RWPE1 (cell line): ENCODE measurements around the gene OR8A1.
"Not testable (repeated sequence)": the region's sequence is repeated elsewhere in the genome, so short reads cannot be mapped to it uniquely, and the experiment has no call there.

ENCODE experiments used
- CTCF ChIA-PET: fragments of 350-600 bp; sonication (Branson Sonifier 250); formaldehyde crosslinking; extraction: SDS; loops from one replicate; lab custom pipeline; 2021; lab: Yijun Ruan, JAX
- POLR2A ChIA-PET: fragments of 400-600 bp; formaldehyde crosslinking; extraction: SDS; loops from one replicate; lab custom pipeline; 2020; ENCODE audit warnings: antibody characterized with exemption; ENCODE audit not compliant: low non-redundant PET; lab: Yijun Ruan, JAX
- DNase-seq: peaks from one replicate; pipeline ENCODE4 v3.0.0; 2012; ENCODE audit warnings: low spot score
- H3K27ac ChIP-seq: fragments of 450-650 bp; 2 replicates; pipeline ENCODE4 v1.5.1; 2017
- TF ChIP-seq, protein P1 (sequence below): fragments of 450-650 bp; conservative IDR thresholded peaks from 2 replicates; pipeline ENCODE4 v1.5.1; 2017; ENCODE audit warnings: low read depth, mild to moderate bottlenecking

Gene OR8A1

DNA sequence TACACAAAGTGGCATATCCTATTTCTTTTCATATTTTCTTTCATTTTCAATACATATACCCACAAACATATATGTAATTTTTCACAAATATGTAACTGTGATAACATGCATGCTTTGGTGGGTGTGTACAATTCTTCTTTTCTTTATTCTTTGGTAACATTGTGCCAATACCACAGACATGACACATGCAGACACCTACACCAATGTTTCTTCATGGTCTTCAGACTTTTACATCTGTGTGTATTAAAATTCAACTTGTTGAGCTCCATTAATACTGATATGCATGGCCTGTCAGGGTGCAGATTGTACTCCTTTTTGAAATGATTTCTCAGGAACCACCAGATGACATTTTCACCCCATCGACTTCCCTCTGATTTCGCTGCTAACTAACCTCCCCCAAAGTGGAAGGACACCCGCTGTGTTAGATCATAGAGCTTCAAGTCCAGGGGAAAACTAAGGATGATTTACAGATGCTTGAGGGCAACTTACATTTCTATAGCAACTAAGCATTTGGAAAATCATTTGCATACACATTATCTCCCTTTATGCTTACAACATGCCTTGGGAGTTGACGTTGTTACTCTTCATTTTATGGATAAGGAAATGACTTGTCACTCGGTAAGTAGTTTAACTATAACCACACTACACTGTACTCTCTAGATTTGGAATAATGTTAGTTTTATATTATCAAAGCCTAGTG, 31.0 kb downstream of the OR8A1 start:
- DNase-seq, result no peak
- TF ChIP-seq, protein P1, sequence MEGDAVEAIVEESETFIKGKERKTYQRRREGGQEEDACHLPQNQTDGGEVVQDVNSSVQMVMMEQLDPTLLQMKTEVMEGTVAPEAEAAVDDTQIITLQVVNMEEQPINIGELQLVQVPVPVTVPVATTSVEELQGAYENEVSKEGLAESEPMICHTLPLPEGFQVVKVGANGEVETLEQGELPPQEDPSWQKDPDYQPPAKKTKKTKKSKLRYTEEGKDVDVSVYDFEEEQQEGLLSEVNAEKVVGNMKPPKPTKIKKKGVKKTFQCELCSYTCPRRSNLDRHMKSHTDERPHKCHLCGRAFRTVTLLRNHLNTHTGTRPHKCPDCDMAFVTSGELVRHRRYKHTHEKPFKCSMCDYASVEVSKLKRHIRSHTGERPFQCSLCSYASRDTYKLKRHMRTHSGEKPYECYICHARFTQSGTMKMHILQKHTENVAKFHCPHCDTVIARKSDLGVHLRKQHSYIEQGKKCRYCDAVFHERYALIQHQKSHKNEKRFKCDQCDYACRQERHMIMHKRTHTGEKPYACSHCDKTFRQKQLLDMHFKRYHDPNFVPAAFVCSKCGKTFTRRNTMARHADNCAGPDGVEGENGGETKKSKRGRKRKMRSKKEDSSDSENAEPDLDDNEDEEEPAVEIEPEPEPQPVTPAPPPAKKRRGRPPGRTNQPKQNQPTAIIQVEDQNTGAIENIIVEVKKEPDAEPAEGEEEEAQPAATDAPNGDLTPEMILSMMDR, result no peak
- POLR2A ChIA-PET, result no interaction called here
- H3K27ac ChIP-seq, result no peak overlapping the region
- CTCF ChIA-PET, result no interaction called here

DNA sequence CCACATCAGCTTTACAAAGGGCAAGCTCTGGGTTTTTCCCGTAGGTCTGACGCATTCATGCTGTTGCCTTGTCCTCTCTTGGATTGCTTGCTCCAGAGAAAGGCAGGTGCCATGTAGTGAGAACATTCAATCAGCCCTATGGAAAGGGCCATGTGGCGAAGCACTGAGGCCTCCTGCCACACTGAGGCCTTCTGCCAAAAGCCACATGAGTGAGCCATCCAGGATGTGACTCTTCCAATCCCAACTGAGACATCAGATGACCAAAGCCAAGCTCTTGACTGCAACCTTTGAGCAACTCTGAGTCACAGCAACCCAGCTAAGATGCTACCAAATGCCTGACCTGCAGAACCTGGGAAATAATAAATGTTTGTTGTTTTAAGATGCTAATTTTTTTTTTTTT, 32.4 kb downstream of the OR8A1 start:
- DNase-seq, result no peak

GRCh38 chr11:124602723-124603122, 32.9 kb downstream of the OR8A1 start:
- POLR2A ChIA-PET, DNase-seq, CTCF ChIA-PET, H3K27ac ChIP-seq: not testable (repeated sequence)

More for the DNA sequence above, 32.4 kb downstream of the OR8A1 start:
- ChIA-PET POLR2A (no interaction called here), CTCF (interaction anchor here (0.6 kb wide), 1 partner anchor 18 kb away, joined by 5 read pairs; no protein-coding TSS in a partner anchor)
- no peak overlapping the region for H3K27ac ChIP-seq
- TF ChIP-seq, protein P1, result no peak

DNA sequence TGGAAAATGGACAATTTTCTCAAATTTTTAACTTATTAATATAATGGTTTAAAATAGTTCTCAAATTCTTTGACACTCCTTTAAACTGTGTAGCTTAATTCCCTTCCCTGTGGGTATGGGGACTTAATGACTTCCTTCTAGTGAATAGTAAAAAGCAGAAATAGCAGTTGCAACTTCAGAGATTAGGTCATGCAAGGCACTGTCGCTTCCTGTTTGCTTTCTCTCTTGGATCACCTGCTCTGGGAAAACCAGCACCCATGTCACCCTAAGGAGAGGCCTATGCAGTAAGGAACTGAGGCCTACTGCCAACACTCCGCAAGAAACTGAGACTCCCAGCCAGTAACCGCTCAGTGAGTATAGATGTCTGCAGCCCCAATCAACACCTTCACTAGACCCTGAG, 35.9 kb downstream of the OR8A1 start:
- no peak for DNase-seq
- ChIA-PET CTCF (no interaction called here), POLR2A (no interaction called here)
- TF ChIP-seq, protein P1, result no peak
- H3K27ac ChIP-seq, result no peak overlapping the region

- ChIA-PET CTCF (no interaction called here), POLR2A (no interaction called here)
- TF ChIP-seq, protein P1, result no peak
- no peak for DNase-seq
- H3K27ac ChIP-seq, result no peak overlapping the region
Observed at GRCh38 chr11:124608147-124608546, 38.4 kb downstream of the OR8A1 start.

- CTCF ChIA-PET, result interaction anchor here (1.4 kb wide), 1 partner anchor 25 kb away, joined by 3 read pairs; no protein-coding TSS in a partner anchor
- no peak overlapping the region for H3K27ac ChIP-seq
- TF ChIP-seq, protein P1, result no peak
- POLR2A ChIA-PET, result interaction anchor here (0.6 kb wide), 2 partner anchors 24 to 367 kb away, joined by 5 to 6 read pairs; no protein-coding TSS in a partner anchor
- DNase-seq, result no peak
Observed at GRCh38 chr11:124610295-124610694, 40.5 kb downstream of the OR8A1 start.

DNA sequence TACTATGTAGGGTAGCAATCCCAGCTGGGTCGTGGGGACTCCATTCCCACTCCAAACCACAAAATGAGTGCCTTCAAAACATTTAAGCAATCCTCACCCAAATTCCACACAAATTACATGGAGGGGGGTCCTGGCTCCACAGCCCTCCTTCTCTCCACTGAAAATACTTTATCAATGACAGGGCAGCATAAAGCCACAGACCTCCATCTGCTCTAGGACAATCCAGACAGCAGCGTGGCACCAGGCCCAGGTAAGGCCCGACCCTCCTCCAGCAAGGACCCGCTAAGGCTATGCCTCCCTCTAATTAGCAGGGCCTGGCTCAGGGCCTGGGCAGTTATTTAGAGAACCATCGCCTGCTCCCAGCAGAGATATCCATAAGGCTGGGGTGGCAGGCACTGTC, 41.3 kb downstream of the OR8A1 start, which contains the start of gene PANX3:
TSS of gene PANX3 (plus strand) at position 365 of the 400 bp plus-strand sequence. CDS start 129 bp downstream, outside the sequence.
- no peak for DNase-seq
- ChIA-PET CTCF (interaction anchor here (1.4 kb wide), 1 partner anchor 26 kb away, joined by 3 read pairs; no protein-coding TSS in a partner anchor), POLR2A (interaction anchor here (0.6 kb wide), 2 partner anchors 23 to 368 kb away, joined by 5 to 6 read pairs; no protein-coding TSS in a partner anchor)
- no peak within 1 kb of the TSS for H3K27ac ChIP-seq
- TF ChIP-seq, protein P1, result no peak
